ENCODE measurements around the gene FAM83F. TPM values are rescaled to one million over a fixed set of nuclear protein-coding genes. Genes with fewer than 3 reads are reported as not detected.

The FAM83F gene
- total RNA-seq, 1 donor from 2014 or later, result 1.4 TPM

GRCh38 chr22:40050258-40050657 lies 55.5 kb downstream of the FAM83F start:
- Histone ChIP-seq H3K9me3 (no peaks in the 10 kb centered on the region), H3K4me1 (peaks cover 44% of the 10 kb centered on the region), H3K27me3 (ENCODE audit: low read depth) (no peaks in the 10 kb centered on the region), H3K36me3 (no peaks in the 10 kb centered on the region), H3K27ac (no peak overlapping the region), H3K4me3 (no peak overlapping the region)
- no peak for TF ChIP-seq CTCF (IDR thresholded peaks at IDR 0.05)
- DNase-seq (no peak), ATAC-seq (peak in 1 of 2 donors; percentile 35)
- intact Hi-C loops (cut with DNase I), result no loop called here

GRCh38 chr22:40051322-40051721 lies 56.6 kb downstream of the FAM83F start:
- no peak overlapping the region for H3K27ac ChIP-seq

GRCh38 chr22:40053460-40053859 lies 58.7 kb downstream of the FAM83F start:
- ATAC-seq, result no peak
- H3K9me3 ChIP-seq, result no peaks in the 10 kb centered on the region

More at GRCh38 chr22:40051322-40051721, 56.6 kb downstream of the FAM83F start:
- H3K9me3 ChIP-seq, result no peaks in the 10 kb centered on the region
- ATAC-seq (no peak), DNase-seq (no peak)
- no peak for TF ChIP-seq CTCF (IDR thresholded peaks at IDR 0.05)
- H3K27me3 ChIP-seq (ENCODE audit: low read depth), result no peaks in the 10 kb centered on the region
- intact Hi-C loops (cut with DNase I), result no loop called here
- H3K4me3 ChIP-seq, result no peak overlapping the region
- H3K4me1 ChIP-seq, result peaks cover 46% of the 10 kb centered on the region
- no peaks in the 10 kb centered on the region for H3K36me3 ChIP-seq

GRCh38 chr22:40054486-40054885 lies 59.7 kb downstream of the FAM83F start:
- DNase-seq, result no peak
- Histone ChIP-seq H3K27me3 (ENCODE audit: low read depth) (no peaks in the 10 kb centered on the region), H3K36me3 (no peaks in the 10 kb centered on the region), H3K27ac (no peak overlapping the region), H3K4me3 (no peak overlapping the region), H3K4me1 (peaks cover 45% of the 10 kb centered on the region), H3K9me3 (no peaks in the 10 kb centered on the region)
- intact Hi-C loops (cut with DNase I), result no loop called here
- TF ChIP-seq CTCF (IDR thresholded peaks at IDR 0.05), result no peak
- no peak for ATAC-seq

More at GRCh38 chr22:40053460-40053859, 58.7 kb downstream of the FAM83F start:
- Histone ChIP-seq H3K4me1 (peaks cover 45% of the 10 kb centered on the region), H3K27ac (no peak overlapping the region), H3K4me3 (no peak overlapping the region), H3K27me3 (ENCODE audit: low read depth) (no peaks in the 10 kb centered on the region), H3K36me3 (no peaks in the 10 kb centered on the region)
- TF ChIP-seq CTCF (IDR thresholded peaks at IDR 0.05), result no peak
- DNase-seq, result no peak
- intact Hi-C loops (cut with DNase I), result no loop called here

GRCh38 chr22:40055143-40055883 lies 60.6 kb downstream of the FAM83F start:
- H3K4me3 ChIP-seq, result no peak overlapping the region
- intact Hi-C loops (cut with DNase I), result no loop called here
- no peaks in the 10 kb centered on the region for H3K36me3 ChIP-seq
- DNase-seq, result no peak
- no peaks in the 10 kb centered on the region for H3K27me3 ChIP-seq (ENCODE audit: low read depth)
- peak; percentile 27 to 43 for ATAC-seq
- peaks cover 40% of the 10 kb centered on the region for H3K4me1 ChIP-seq
- no peaks in the 10 kb centered on the region for H3K9me3 ChIP-seq
- no peak overlapping the region for H3K27ac ChIP-seq
- TF ChIP-seq CTCF (IDR thresholded peaks at IDR 0.05), result no peak
